BE2C (cell line): ENCODE data around the gene MRPL54.

Experiments
- DNase-seq: peaks from one replicate; pipeline ENCODE4 v3.0.0-alpha.2; 2020
- H3K27me3 ChIP-seq: fragments of 250-450 bp; sonication (Bioruptor Pico); 2 replicates; pipeline ENCODE4 v1.5.1; 2020; ENCODE audit warnings: mild to moderate bottlenecking
- H3K36me3 ChIP-seq: fragments of 250-450 bp; sonication (Bioruptor Pico); 2 replicates; pipeline ENCODE4 v1.5.1; 2020; ENCODE audit warnings: mild to moderate bottlenecking
- H3K4me1 ChIP-seq: fragments of 250-450 bp; sonication (Bioruptor Pico); 2 replicates; pipeline ENCODE4 v1.5.1; 2020
- H3K4me3 ChIP-seq: 2 replicates; pipeline ENCODE4 v1.5.1; 2011; ENCODE audit warnings: low read depth, low read length
- H3K9me3 ChIP-seq: fragments of 250-450 bp; sonication (Bioruptor Pico); 2 replicates; pipeline ENCODE4 v1.5.1; 2020
- TF ChIP-seq, protein P1 (sequence below): IDR thresholded peaks from 2 replicates; pipeline ENCODE4 v1.5.1; 2012; ENCODE audit warnings: mild to moderate bottlenecking, low read depth, low read length

The MRPL54 gene

DNA sequence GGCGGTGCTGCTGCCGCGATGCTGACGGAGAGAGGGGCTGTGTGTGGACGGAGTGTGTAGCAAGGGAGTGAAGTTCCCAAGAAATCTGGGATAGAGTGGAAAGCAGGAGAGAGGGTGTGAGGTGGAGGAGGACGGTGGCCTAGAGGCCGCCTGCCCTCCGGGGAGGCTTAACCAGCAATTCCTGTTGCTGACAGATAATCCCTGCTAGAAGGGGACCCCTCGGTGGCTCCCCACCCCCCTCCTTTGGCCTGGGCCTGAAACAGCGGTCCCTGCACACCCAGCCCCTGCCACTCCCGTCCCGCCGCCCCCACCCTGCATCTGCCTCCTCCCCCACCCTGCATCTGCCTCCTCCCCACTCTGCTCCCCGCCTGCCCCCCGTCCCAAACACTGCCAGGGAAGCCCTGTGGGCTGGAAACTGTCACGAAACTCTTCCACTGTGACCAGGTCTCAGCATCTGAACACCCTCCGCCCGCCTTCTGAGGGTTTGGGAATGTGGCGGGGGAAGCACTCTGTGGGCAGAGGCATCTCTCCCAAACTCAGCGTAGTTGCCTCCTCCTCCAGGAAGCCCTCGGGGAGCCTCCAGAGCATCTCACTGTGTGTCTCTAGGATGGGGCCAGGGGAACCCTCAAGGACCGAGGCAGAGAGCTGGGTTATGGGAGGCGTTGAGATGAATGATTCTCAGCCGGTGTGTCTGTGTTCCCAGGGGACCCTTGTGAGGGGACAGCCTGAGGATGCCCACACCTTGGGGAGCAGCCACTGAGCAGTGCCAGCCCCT lies 40.8 kb downstream of the MRPL54 start:
- TF ChIP-seq, protein P1, sequence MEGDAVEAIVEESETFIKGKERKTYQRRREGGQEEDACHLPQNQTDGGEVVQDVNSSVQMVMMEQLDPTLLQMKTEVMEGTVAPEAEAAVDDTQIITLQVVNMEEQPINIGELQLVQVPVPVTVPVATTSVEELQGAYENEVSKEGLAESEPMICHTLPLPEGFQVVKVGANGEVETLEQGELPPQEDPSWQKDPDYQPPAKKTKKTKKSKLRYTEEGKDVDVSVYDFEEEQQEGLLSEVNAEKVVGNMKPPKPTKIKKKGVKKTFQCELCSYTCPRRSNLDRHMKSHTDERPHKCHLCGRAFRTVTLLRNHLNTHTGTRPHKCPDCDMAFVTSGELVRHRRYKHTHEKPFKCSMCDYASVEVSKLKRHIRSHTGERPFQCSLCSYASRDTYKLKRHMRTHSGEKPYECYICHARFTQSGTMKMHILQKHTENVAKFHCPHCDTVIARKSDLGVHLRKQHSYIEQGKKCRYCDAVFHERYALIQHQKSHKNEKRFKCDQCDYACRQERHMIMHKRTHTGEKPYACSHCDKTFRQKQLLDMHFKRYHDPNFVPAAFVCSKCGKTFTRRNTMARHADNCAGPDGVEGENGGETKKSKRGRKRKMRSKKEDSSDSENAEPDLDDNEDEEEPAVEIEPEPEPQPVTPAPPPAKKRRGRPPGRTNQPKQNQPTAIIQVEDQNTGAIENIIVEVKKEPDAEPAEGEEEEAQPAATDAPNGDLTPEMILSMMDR: no peak
- Histone ChIP-seq H3K27me3 (peaks cover 13% of the 10 kb centered on the region), H3K36me3 (no peaks in the 10 kb centered on the region), H3K4me1 (no peaks in the 10 kb centered on the region; the same call in 1 of the 2 replicates), H3K9me3 (no peaks in the 10 kb centered on the region), H3K4me3 (no peak overlapping the region)
- DNase-seq: no peak

DNA sequence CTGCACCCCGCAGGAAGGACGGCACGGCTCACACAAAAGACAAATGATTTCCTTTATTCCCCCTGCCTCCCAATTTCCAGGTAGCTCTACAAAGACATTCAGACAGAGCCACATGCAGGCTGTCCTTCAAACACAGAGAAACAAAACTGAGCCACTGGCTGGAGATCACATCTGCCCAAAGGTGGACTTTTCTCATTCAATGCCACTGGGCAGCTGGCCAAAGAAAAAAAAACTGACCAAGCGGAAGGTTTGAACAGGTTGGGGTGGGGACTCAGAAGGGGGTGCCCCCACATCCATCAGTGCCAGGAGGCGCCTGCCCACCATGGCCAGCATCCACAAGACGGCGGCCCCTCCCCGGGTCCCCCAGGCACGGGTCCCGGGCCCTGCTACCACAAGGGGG lies 41.5 kb downstream of the MRPL54 start:
- no peak for DNase-seq
- Histone ChIP-seq H3K36me3 (no peaks in the 10 kb centered on the region), H3K9me3 (no peaks in the 10 kb centered on the region), H3K4me3 (no peak overlapping the region), H3K27me3 (peaks cover 13% of the 10 kb centered on the region), H3K4me1 (no peaks in the 10 kb centered on the region; the same call in 1 of the 2 replicates)
- TF ChIP-seq, protein P1: no peak

DNA sequence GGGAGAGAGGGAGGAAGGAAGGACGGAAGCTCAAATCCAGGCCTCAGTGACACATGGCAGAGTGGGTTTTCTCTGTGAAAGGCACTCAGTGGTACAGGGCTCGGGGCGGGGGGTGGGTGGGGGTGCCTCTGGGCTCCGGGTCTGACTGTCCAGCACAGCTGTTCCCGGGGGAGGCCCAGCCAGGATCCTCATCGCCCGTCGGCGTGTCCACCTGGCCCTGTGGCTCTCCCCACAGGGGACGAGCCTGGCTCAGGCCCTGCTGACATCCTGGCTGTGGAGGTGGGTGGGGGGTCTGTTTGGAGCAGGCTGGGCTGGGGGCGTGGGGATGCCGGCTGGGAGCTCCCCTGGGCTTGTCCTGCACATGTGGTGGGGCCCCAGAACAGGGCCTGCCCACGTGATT lies 41.9 kb downstream of the MRPL54 start:
- DNase-seq: no peak
- Histone ChIP-seq H3K36me3 (no peaks in the 10 kb centered on the region), H3K4me1 (no peaks in the 10 kb centered on the region; the same call in 1 of the 2 replicates), H3K9me3 (no peaks in the 10 kb centered on the region), H3K27me3 (peaks cover 13% of the 10 kb centered on the region), H3K4me3 (no peak overlapping the region)
- TF ChIP-seq, protein P1: no peak

DNA sequence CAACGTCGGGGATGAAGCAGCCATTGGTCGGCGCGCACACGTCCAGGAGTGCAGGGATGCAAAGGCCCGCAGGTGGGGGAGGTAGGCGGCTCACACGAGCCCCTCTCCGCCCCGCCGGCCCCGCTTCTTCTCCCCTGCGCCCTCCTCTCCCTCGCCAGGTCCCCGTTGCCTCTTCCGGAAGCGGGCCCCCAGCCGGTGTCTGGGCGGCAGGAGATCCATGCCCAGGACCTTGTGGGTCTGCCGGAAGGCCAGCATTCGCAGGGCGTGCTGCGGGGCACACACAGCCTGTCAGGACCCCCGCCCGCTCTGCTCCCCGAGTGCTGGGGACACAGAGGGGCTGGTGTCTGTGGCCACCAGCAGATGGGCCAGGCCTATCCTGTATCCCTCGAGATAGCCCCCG lies 43.4 kb downstream of the MRPL54 start:
- no peaks in the 10 kb centered on the region; the same call in 1 of the 2 replicates for H3K4me1 ChIP-seq
- TF ChIP-seq, protein P1: no peak
- no peak overlapping the region for H3K4me3 ChIP-seq
- peaks cover 11% of the 10 kb centered on the region for H3K27me3 ChIP-seq
- H3K36me3 ChIP-seq: no peaks in the 10 kb centered on the region
- no peak for DNase-seq
- H3K9me3 ChIP-seq: no peaks in the 10 kb centered on the region

DNA sequence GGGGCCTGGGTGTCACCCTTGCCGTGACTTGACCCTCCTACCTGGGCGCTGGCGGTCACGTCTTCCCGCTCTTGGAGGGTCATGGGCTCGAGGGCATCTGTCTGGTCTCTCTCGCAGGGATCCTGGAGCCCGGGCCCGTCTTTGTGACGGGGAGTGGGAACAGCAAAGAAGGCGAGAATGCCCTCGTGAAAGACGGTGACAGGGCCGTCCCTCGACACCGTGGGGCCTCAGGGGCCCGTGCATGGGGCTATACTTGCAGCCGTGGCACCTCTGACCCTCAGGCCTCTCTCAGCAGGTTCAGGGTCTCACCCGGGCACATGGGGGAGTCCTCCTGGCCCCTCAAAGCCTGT lies 44.6 kb downstream of the MRPL54 start:
- no peaks in the 10 kb centered on the region for H3K4me1 ChIP-seq
- no peaks in the 10 kb centered on the region for H3K27me3 ChIP-seq

More for the DNA sequence above, 44.6 kb downstream of the MRPL54 start:
- Histone ChIP-seq H3K36me3 (no peaks in the 10 kb centered on the region), H3K9me3 (no peaks in the 10 kb centered on the region), H3K4me3 (no peak overlapping the region)
- no peak for DNase-seq
- TF ChIP-seq, protein P1: no peak
